Upper lobe of left lung (tissue), 6 donors: Measurements from ENCODE around the gene TECTA. TPM values are rescaled to one million over a fixed set of nuclear protein-coding genes. Genes with fewer than 3 reads are reported as not detected.
"Not testable (repeated sequence)": the region's sequence is repeated elsewhere in the genome, so short reads cannot be mapped to it uniquely, and the experiment has no call there.

Source experiments
- ATAC-seq, 2 donors: fragments of 200-7000 bp; cut with Tn5 transposase; one replicate each; pipeline ENCODE4 v1.9.1; 2022; ENCODE audit warnings: mild to moderate bottlenecking in 2 of 2, moderate library complexity in 2 of 2; ENCODE audit not compliant: low FRiP score in 2 of 2
- DNase-seq, 2 donors: peaks; one replicate each; pipeline ENCODE4 v3.0.0-alpha.2; 2019 to 2020
- H3K27ac ChIP-seq, 4 donors: fragments of 200-600 bp; sonication (generic); one replicate each; pipeline ENCODE4 v1.5.1; 2016 to 2019
- H3K27me3 ChIP-seq, 4 donors: fragments of 200-600 bp; sonication (generic); one replicate each; pipeline ENCODE4 v1.5.1; 2017 to 2019
- H3K36me3 ChIP-seq, 4 donors: fragments of 200-600 bp; sonication (generic); one replicate each; pipeline ENCODE4 v1.5.1; 2016 to 2019
- H3K4me1 ChIP-seq, 4 donors: fragments of 200-600 bp; sonication (generic); one replicate each; pipeline ENCODE4 v1.5.1; 2018 to 2019
- H3K4me3 ChIP-seq, 4 donors: fragments of 200-600 bp; sonication (generic); one replicate each; pipeline ENCODE4 v1.5.1; 2017 to 2019; ENCODE audit warnings: mild to moderate bottlenecking in 2 of 4, moderate library complexity in 1 of 4
- H3K9me3 ChIP-seq, 4 donors: fragments of 200-600 bp; sonication (generic); one replicate each; pipeline ENCODE4 v1.5.1; 2018 to 2019
- CTCF ChIP-seq, 6 experiments: fragments of 450-650 bp in 4 of 6; fragments of 200-600 bp in 2 of 6; sonication (generic) in 2 of 6; IDR thresholded peaks; one replicate each; pipeline ENCODE4 v1.5.1; 2016 to 2019; ENCODE audit warnings: antibody characterized with exemption in 6 of 6
- EP300 ChIP-seq, 4 donors: sonication (generic); formaldehyde crosslinking; IDR thresholded peaks; one replicate each; pipeline ENCODE4 v1.5.1; 2017; ENCODE audit warnings: antibody characterized with exemption in 4 of 4, control low read depth in 2 of 4
- POLR2A ChIP-seq, 4 donors: fragments of 450-650 bp; IDR thresholded peaks; one replicate each; pipeline ENCODE4 v1.5.1; 2016 to 2017; ENCODE audit warnings: antibody characterized with exemption in 4 of 4, mild to moderate bottlenecking in 2 of 4
- POLR2AphosphoS5 ChIP-seq, 2 donors: sonication (generic); formaldehyde crosslinking; IDR thresholded peaks; one replicate each; pipeline ENCODE4 v1.5.1; 2017; ENCODE audit warnings: antibody characterized with exemption in 2 of 2
- WGBS, 2 donors: methylation state at CpG; one replicate each; pipeline ENCODE4 v1.1.5; 2017 to 2018; 5-methylcytosine and 5-hydroxymethylcytosine counted together
- total RNA-seq, 6 donors: library from RNA; depleted of rRNA in 4 of 6; stranded (reverse); fragments of >200 nt in 4 of 6; gene quantifications; one replicate each; pipeline versions ENCODE4 v1.1.0 to v1.2.1, GENCODE V29; 2016 to 2021
- donor health status: DM: no; HTN: no; CAD: no; lungs with moderate emphysema.
- donor health status: DM: no; HTN: yes; CAD: no; lungs with severe emphysema.

The TECTA gene
- total RNA-seq, 6 donors from 2014 or later, result 0.89 to 4.7 (median 1.8) TPM

GRCh38 chr11:121237686-121238658 is 136.9 kb downstream of the TECTA start:
- 62 to 68% methylated on average over 12 of the region's 12 CpGs for WGBS, 2 donors
- DNase-seq, result peak in 1 of 2 donors; percentile 41

GRCh38 chr11:121238956-121239355 is 137.9 kb downstream of the TECTA start:
- H3K9me3 ChIP-seq, result no peaks in the 10 kb centered on the region
- ATAC-seq (no peak), DNase-seq (no peak)
- no peaks in the 10 kb centered on the region for H3K36me3 ChIP-seq
- H3K4me3 ChIP-seq, result no peak overlapping the region
- peaks cover 0 to 10% (median 0%) of the 10 kb centered on the region in 4 donors for H3K4me1 ChIP-seq
- no peak for TF ChIP-seq EP300 (IDR thresholded peaks at IDR 0.05)
- H3K27ac ChIP-seq, result no peak overlapping the region
- no peaks in the 10 kb centered on the region for H3K27me3 ChIP-seq

More at GRCh38 chr11:121237686-121238658, 136.9 kb downstream of the TECTA start:
- no peaks in the 10 kb centered on the region for H3K27me3 ChIP-seq
- peaks cover 0 to 10% (median 0%) of the 10 kb centered on the region in 4 donors for H3K4me1 ChIP-seq
- TF ChIP-seq CTCF (IDR thresholded peaks at IDR 0.05) (no peak), POLR2AphosphoS5 (IDR thresholded peaks at IDR 0.05) (no peak), EP300 (IDR thresholded peaks at IDR 0.05) (no peak), POLR2A (IDR thresholded peaks at IDR 0.05) (no peak)
- H3K4me3 ChIP-seq, result no peak overlapping the region
- no peak overlapping the region for H3K27ac ChIP-seq
- no peaks in the 10 kb centered on the region for H3K9me3 ChIP-seq
- ATAC-seq, result no peak
- no peaks in the 10 kb centered on the region for H3K36me3 ChIP-seq

- H3K9me3 ChIP-seq, DNase-seq, H3K27me3 ChIP-seq, ATAC-seq, H3K36me3 ChIP-seq, H3K4me3 ChIP-seq, H3K27ac ChIP-seq: not testable (repeated sequence)
- H3K4me1 ChIP-seq, result peaks cover 0 to 10% (median 0%) of the 10 kb centered on the region in 4 donors
- WGBS, 2 donors, result 81 to 86% methylated on average over 5 of the region's 5 CpGs
Observed at GRCh38 chr11:121240001-121240400, 139.0 kb downstream of the TECTA start.

- H3K9me3 ChIP-seq, result no peaks in the 10 kb centered on the region
- DNase-seq, result no peak
- no peaks in the 10 kb centered on the region for H3K27me3 ChIP-seq
- 84 to 85% methylated on average over 9 of the region's 9 CpGs for WGBS, 2 donors
- peaks cover 0 to 10% (median 0%) of the 10 kb centered on the region in 4 donors for H3K4me1 ChIP-seq
- no peaks in the 10 kb centered on the region for H3K36me3 ChIP-seq
- no peak overlapping the region for H3K4me3 ChIP-seq
- H3K27ac ChIP-seq, result no peak overlapping the region
- peak in 1 of 2 donors; percentile 69 for ATAC-seq
- TF ChIP-seq EP300 (IDR thresholded peaks at IDR 0.05), result no peak
- TF ChIP-seq POLR2AphosphoS5 (IDR thresholded peaks at IDR 0.05), result no peak
- TF ChIP-seq CTCF (IDR thresholded peaks at IDR 0.05), result no peak
- TF ChIP-seq POLR2A (IDR thresholded peaks at IDR 0.05), result no peak
Observed at GRCh38 chr11:121240650-121241303, 139.7 kb downstream of the TECTA start.

Other genes starting within 250 kb of the TECTA start
- gene TBCEL, start 77.1 kb upstream of the TECTA start, total RNA-seq, result 10 to 100 TPM; 30.4 to 52.7 (median 31.9) TPM
- 10 to 100 TPM in 5 of 6 donors, 1 to 10 TPM in 1; 9.4 to 79.9 (median 48.8) TPM for gene SC5D, start 191.5 kb downstream of the TECTA start, total RNA-seq